Stimulated activated CD8-positive, alpha-beta memory T cell treated with anti-CD3 and anti-CD28 coated beads, Interleukin-7, amount 100 ng/mL, for 4 hours (primary cell): ENCODE data around the gene SELPLG.

ENCODE experiments used
- DNase-seq, 2 donors: peaks; one replicate each; pipeline ENCODE4 v3.0.0-alpha.2; 2020; ENCODE audit warnings: low read depth in 2 of 2

The SELPLG gene

DNA sequence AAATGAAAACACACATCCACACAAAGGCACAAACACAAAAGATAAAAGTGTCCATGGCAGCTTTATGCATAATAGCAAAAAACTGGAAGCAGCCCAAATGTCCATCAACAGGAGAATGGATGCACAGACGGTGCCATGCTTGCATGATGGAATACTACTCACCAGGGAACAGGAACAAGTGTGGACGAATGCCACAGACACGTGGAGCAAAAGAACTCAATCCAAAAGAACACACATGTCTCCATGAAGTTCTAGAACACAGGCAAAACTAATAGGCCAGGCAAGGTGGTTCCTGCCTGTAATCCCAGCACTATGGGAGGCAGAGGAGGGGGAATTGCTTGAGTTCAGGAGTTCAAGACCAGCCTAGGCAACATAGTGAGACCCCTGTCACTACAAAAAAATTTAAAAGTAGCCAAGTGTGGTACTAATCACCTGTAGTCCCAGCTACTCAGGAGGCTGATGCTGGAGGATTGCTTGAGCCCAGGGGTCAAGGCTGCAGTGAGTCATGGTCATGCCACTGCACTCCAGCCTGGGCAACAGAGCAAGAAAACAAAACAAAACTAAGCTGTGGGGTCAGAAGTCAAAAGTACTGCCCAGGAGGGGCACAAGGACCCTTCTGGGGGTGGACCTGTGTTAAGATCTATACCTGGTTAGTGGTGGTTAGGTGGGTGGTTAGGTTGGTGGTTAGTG is 28.5 kb downstream of the SELPLG start:
- DNase-seq: no peak

DNA sequence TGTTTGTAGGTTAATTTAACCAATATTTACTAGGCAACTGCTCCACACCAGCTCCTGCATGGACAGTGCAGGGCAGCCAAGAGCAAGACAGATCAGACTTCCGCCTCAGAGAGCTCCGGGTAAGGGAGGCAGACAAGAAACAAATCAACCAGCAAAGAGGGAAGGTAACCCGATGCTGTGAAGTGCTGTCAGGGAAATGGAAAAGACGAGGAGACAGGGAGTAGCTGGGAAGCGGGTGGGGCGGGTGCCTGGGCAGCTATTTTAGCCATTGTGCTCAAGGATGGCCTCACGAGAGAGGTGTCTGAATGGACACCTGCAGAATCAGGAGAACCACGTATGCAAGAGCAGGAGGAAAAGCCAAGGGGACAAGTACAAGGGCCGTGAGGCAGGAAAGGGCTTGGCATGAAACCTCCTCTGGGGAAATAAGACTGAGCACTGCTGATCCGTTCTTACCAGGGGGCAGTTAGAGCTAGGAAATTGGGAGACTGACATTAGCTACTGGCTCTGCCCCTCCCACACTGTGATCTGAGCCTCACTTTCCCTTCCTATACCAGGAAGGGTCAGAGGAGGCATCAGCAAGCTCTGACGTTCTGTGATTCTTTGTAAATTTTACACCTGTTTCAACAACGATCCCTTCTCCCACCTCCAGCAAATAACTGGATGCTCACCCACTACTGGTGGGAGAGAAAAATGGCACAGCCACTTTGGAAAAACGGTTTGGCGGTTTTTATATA is 29.3 kb downstream of the SELPLG start:
- DNase-seq: no peak

DNA sequence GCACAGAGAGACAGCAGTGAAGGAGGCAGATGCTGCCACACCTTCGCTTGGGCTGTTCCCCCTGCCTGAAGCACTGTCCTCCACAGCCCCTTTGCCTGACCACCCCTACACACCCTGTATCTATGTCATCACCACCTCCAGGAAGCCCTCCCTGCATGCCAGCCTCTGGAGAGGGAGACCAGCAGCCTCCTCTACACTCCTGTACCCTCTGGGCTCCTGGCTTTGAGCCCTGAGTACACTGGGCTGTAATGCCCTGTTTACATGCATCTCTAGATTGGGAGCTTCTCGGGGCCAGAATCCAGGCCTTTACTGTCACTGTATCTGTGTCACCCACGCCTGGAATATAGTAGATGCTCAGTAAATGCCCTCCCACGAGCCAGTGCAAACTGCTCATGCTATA is 30.0 kb downstream of the SELPLG start:
- DNase-seq: no peak

DNA sequence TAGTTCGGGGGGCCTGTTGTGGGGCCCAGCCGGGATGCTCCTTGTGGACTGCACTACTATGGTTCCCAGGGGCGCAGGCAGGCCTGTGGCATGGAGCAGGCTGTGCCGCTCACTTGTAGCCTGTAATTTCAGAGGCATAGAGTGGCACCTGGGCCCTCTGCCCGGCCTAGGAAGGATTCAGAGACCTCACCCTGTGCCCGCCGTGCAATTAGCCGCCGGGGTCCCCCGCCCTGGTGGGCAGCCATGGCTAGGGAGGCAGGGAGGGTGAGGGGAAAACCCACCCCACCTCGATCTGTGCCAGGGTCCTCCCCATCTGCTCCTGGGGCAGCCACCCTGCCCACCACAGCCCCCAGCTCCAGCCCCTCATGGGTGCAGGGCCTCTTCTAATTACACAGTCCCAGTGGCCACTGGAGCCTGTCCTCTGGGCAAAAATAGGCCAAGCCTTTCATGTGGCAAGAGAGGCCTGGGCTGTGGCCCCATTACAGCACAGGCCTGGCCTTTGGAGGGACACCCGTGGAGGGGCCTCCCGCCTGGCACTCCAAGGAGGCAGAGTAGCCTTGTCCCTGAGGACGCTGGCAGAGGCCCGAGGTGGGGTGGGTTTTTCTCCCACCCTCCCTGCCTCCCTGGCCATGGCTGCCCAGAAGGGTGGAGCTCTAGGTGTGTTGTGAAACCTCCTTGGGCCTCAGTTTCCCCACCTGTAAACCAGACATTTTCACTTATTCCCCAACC is 30.6 kb downstream of the SELPLG start:
- no peak for DNase-seq

DNA sequence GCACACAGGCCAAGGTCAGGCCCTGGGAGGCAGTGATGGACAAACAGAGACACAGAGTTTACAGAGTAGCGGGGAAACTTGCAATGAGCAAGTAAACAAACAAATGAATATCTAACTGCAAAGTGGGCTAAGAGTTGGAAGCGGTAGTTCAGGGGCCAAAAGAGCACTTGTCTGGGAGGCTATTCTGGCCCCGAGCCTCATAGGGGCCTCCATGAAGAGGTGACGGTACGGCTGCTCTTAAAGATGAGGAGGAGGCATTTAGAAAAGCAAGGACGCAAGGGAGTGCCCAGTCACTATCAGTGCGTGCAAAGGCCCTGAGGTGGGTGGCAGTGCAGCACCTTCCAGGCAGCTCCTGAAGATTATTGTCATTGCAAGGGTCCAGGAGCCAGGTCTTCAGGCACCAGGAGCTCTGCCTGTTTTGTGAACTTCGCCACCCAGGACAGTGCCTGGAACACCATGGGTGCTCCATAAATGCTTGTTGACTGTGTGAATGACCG is 31.4 kb downstream of the SELPLG start:
- DNase-seq: no peak

DNA sequence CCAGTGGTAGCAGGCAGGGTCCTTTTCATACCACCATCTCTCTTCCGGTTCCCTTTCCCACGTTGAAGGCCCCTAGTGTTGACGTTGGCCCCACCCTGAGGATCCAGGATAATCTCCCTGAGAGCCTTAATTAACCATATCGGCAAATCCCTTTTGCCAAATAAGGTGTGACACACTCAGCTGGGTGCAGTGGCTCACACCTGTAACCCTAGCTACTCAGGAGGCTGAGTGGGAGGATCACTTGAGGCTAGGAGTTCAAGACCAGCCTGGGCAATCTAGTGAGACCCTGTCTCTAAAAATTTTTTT is 33.0 kb downstream of the SELPLG start:
- no peak for DNase-seq

DNA sequence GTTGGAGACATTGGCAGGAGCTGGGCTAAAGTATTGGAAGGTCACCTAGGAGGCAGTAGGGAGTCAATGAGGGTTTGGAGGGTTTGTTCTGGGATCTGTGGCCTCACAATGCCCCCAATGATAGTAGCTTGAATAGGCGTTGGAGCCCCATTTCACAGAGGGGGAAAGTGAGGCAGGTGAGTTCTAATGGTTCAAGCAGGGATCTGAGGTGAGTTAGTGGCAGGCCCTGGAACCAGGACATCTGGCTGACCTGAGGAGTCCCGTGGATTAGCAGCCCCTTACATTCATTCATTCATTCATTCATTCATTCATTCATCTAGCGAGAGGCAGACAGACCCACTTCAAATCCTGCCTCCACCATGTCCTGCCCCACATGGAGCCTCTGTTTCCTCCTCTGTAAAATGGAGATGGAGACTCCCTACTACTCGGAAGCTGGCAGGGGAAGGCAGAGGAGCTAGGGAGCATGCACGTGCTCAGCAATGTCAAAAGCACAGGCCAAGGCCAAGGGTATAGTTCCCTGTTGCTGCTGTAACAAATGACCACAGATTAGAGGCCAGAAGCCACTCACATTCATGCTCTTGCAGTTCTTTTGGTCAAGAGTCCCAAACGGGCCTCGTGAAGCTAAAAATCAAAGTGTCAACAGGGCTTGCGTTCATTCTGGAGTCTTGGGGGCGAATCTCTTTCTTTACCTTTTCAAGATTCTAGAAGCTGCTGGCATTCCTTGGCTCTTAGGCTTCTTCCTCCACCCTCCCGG is 33.6 kb downstream of the SELPLG start:
- DNase-seq: no peak

DNA sequence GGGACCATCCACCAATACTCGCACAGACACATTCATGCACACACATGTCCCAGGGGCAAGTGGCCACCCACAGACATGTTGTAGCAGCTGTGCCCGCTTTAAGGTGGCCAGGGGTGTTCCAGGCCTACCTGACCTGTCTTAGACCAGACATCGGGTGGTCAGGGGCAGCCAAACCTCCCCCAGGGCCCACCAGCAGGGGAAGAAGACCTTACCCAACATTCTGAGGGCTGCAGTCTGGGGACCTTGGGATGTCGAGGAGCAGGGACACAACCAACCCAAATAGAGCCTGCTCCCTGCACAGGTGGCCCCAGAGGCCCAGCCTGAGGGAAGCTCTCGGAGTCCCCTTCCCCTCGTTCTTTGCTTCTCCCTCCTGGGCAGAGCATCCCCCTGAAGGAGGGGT is 34.2 kb downstream of the SELPLG start:
- no peak for DNase-seq

DNA sequence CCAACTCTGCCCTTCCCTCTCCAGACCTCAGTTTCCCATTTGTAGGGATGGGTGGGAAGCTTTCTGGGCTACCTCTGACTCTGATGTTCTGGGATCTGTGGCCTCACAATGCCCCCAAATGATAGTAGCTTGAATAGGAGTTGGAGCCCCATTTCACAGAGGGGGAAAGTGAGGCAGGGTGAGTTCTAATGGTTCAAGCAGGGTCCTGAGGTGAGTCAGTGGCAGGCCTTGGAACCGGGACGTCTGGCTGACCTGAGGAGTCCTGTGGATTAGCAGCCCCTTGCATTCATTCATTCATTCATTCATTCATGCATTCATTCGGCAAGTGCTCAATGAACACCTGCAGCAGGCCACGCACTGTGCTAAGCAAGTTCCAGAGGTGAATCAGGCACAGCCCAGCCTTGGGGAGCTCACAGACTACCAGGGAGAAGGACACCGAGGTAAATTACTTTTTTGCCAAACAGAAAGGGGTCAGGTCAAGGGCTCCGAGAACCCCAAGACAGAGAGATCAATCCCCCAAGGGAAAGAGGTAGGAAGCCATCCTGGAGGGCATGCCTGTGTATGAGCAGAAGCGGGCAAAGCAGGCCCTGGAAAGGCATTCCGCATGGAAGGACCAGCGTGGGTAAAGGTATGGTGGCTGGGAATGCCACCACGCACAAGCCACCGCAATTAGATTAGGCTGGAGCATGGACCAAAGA is 35.0 kb downstream of the SELPLG start:
- DNase-seq: no peak

DNA sequence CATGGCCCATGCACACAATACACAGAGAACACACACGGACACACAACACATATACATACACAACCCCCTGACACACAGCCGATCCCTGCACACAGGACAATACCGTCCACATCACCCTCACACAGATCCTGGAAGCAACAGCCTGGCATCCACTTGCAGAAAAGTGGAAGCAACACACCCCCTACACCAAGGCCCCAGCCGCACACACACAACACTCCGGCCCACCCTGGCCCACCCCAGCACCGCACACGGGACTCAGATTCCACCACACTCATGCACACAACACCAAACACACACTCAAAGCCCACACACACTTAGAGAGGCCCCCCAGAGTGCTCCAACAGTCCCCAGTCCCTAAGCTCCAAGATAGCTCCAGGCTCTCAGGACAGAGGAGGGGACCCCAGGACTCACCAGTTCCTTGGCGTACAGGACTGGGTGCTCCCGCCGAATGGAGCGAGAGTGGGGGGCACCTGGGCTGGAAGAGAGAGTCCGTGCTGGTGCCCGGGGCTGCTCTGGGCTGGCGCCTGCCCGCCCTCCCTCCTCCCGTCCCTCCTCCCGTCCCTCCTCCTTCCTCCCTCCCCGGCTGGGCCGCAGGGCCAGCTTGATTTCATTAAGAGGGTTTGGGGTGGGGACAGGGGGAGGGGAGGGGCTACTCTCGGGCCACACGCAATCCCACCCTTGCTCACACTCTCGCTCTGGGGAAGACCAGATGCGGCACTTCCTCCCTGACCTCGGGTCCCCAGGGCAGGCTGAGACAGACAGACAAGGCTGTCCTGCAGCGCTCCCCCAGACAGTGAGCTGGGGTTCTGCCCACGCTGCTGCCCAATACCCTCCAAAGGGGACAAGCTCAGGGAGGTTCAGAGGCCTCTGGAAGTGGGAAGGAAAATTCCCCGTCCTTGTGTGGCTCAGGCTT is 35.9 kb downstream of the SELPLG start, which contains the start of gene TMEM119:
Gene TMEM119 (minus strand): TSS at position 526 of the 913 bp plus-strand sequence. CDS start 5,701 bp downstream, outside the sequence.
- no peak for DNase-seq

DNA sequence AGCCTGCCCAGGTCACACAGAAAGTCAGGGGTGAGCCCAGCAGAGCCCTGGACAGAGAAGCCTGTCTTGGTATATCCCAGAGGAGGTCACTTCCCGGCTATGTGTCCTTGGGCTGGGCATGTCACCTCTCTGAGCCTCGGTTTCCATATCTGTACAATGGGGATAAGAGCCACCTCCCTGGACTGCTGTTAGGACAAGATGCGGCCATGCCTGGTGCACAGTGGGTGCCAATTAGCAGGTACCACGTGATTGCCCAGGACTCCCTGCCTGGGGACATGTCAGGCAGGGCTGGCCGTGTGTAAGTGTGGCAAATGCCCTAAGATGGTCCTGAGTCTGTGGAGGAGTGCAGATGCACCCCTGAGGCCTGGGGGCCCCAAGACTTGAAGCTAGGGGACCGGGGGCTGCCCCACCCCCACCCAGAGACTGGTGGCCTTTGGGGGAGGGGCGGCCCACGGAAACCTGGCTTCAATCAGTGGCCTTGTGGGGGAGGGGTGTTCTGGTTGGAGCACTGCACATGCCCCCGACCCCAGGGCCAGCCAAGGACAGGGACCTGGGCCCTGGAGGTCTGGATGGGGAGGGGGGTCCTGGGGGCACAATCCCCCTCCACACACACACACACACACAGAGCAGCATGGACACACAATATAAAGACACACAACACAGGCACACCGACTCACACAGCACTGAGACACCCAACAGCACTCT is 36.7 kb downstream of the SELPLG start:
- DNase-seq: no peak

DNA sequence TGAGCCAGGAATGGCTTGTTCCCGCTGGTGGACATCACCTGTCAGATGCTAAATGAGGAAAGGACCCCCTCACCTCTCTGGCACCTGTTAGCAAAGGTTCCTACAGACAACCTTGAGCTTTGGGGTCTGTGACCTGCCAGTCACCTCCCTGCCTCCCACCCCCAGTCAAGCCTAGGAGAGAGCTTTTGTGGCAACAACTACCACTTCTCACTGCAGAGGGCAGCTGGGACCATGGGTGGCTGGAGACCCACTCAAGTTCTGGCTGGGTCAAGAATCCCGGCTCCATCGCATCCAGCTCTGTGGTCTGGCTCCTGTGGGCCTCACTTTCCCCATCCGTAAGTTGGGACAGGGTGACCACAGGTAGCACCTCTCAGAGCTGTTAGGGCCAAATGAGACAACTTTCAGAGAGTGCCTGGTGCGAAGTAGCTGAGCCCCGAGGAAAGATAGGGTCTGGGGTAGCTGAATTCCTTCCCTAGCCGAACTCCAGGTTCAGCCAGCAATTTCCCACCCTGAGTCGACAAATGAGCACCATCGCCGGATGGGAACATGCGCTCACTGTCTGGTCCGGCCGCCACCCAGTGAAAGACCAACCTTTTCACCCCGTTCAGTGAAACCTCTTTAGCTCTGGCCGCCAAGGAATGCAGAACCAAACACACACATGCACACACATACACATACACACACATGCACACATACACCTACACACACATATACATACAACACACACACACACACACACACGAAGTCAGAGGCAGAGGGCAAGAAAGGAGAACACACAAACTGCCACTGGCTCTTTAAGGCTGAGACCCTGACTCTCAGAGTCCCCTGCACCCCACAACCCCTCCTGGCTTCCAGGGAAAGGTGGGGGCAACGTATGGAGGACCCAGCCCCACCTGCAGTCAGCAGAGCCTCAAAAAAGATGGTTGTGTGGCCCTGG is 37.7 kb downstream of the SELPLG start:
- no peak for DNase-seq

DNA sequence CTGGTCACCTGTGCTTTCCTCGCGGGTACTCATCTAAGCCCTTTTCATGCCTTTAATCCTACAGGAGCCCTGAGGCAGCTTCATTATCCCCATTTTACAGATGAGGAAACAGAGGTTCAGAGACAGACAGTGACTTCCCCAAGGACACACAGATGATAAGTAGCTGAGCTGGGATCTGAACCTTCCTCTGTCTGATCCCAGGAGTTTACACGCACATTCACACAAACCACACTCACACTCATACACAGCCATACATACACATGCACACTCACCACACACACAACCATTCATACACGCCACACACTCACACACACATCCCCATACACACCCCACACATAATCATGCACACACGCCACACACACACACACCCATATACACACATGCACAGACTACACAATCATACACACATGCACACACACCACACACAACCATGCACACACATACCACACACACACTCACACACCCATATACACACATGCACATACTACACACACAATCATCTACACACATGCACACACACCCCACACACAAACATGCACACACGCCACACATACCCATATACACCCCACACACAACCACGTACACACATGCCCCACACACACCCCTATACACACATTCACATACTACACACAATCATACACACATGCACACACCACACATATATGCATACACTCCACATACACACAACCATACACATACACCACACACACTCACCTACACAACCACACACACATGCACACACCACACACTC is 38.6 kb downstream of the SELPLG start:
- DNase-seq: no peak

DNA sequence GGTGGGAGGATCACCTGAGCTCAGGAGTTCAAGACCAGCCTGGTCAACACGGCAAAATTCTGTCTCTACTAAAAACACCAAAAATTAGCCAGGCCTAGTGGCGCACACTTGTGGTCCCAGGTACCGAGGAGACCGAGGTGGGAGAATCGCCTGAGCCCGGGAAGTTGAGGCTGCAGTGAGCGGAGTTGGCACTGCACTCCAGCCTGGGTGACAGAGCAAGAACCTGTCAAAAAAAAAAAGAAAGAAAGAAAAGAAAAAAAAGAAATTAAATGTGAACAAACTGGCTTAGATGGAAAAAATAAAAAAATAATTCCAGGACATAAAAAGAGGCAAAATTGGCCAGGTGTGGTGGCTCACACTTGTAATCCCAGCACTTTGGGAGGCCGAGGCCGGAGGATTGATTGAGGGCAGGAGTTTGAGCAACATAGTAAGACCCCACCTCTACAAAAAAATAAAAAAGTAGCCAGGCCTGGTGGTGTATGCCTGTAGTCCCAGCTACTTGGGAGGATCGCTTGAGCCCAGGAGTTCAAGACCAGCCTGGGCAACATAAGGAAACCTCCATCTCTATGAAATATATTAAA is 39.3 kb downstream of the SELPLG start:
- DNase-seq: no peak

DNA sequence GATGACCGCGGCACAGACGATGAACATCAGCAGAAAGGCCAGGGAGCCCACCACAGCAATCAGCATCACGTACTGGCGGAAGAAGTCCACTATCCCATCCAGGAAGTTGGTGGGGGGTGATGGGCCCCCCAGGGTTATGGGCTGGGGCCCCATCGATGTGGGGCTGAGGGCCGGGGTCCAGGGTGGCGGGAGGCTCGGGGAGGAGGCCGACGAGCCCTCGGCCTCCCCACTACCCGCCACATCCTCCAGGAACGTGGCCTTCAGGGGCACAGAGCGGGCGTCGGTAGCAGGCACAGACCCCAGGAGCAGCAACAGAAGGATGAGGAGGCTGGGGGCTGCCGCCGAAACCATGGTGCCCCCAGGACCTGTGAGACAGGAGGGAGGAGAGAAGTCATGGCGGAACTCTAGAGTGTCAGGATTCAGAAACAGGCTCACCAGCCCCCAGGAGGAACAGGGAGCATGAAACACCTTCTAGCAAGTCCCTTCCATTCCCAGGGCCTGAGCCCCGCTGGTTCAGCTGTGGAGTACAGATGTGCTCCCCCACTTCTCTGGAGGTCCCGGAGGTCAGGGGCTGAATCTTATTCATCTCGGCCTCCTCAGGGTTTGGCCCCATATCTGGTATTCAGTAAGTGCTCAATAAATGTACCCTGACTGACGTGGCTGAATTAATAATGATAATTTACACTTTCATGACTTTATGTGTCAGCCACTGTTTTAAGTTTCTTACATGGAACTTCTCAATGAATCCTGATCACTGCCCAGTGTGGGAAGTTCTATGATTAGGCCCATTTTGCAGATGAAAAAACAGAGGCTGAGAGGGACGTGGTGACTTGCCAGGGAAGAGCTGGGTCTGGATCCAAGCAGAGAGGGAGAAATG is 41.4 kb downstream of the SELPLG start:
- no peak for DNase-seq

DNA sequence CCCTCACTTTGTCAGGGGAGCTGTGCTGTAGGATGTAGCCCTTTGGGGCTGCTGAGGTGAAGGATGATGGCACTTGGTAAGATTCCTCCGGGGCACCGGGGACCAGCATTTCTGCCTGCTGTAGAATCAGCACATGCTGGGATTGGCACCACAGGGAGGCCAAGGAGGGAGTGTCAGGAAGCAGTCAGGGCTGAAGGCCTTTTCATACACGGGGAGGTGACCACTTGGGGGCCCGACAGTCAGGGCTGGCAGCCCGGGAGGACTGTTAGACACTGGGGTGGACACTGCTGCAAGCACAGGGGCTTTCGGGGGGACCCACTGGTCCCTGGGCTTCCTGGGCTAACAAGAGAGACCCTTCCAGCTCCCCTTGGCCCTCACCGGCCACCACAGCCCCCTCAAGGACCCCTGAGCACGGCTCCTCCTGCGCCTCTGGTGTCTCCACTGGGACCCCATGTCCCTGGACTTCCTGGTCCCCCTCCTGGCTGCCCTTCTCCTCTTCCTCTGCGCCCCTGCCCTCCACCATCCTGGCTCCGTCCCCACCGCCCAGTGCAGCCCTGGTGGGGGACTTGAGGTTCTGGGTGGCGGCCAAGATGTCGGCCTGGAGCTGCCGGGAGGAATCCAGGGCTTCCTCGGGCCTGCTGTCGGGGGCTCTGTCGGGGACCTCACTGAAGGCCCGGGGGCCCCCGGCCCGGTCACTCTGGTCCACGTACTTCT is 42.3 kb downstream of the SELPLG start:
- no peak for DNase-seq
